ENCODE measurements around the gene ZFAND3. TPM values are rescaled to one million over a fixed set of nuclear protein-coding genes. Genes with fewer than 3 reads are reported as not detected.

ZFAND3 gene
- total and polyA plus RNA-seq, 2 donors (not counting 1 experiment from before 2014, with no cell fraction given) = 13.5 to 58.3 TPM

- ATAC-seq (ENCODE audit: low read depth) = no peak
- Histone ChIP-seq H2AFZ (ENCODE audit: insufficient read depth, low read depth, low read length, poor library complexity, severe bottlenecking) (no peak overlapping the region), H3K9me3 (ENCODE audit: control extremely low read depth in 1 of 3, control insufficient read depth in 2 of 3, insufficient read depth in 1 of 3, low read length in 2 of 3) (no peaks in the 10 kb centered on the region), H3K27ac (ENCODE audit: low read length in 2 of 2) (no peak overlapping the region), H3K4me1 (ENCODE audit: control insufficient read depth in 2 of 2, insufficient read depth in 2 of 2, low read length in 2 of 2) (peaks cover 3 to 38% of the 10 kb centered on the region in 2 donors), H3K36me3 (replicated peaks in 1 of 2; ENCODE audit: control extremely low read depth in 1 of 2, control insufficient read depth in 1 of 2, extremely low read depth in 1 of 2, insufficient read depth in 2 of 2, low read length in 1 of 2) (no peaks in the 10 kb centered on the region), H3K4me3 (ENCODE audit: control extremely low read depth in 1 of 5, extremely low read depth in 1 of 5, insufficient read depth in 1 of 5, low read depth in 2 of 5, low read length in 4 of 5) (no peak overlapping the region), H3K4me2 (replicated peaks; ENCODE audit: low read depth, low read length, poor library complexity, severe bottlenecking) (no peak overlapping the region), H3K79me2 (ENCODE audit: control insufficient read depth, insufficient read depth, low read length) (peaks cover 72% of the 10 kb centered on the region), H4K20me1 (ENCODE audit: control insufficient read depth, insufficient read depth, low read length, poor library complexity, severe bottlenecking) (peaks cover 58% of the 10 kb centered on the region), H3K27me3 (replicated peaks in 1 of 4; ENCODE audit: control extremely low read depth in 1 of 4, control insufficient read depth in 3 of 4, insufficient read depth in 4 of 4, low read length in 3 of 4) (no peaks in the 10 kb centered on the region), H3K9ac (ENCODE audit: low read length) (no peak overlapping the region)
- Mint-ChIP-seq H3K9me3 (ENCODE audit: insufficient read depth) (no peaks in the 10 kb centered on the region), H3K4me3 (no peak overlapping the region), H3K4me1 (peaks cover 52% of the 10 kb centered on the region), H3K27me3 (no peaks in the 10 kb centered on the region), H3K27ac (no peak overlapping the region)
- intact Hi-C loops (cut with micrococcal nuclease) = no loop called here
- CTCF ChIA-PET = no interaction called here
- DNase-seq = no peak
- TF ChIP-seq EZH2 (IDR thresholded peaks at IDR 0.05; ENCODE audit: borderline replicate concordance, insufficient read depth, low read depth, low read length, poor library complexity, severe bottlenecking) = no peak
- TF ChIP-seq CTCF (IDR thresholded peaks at IDR 0.05) = no peak
- POLR2A ChIA-PET = no interaction called here
These were observed 119.4 kb downstream of the ZFAND3 start for GRCh38 chr6:37938909-37939308.

- Mint-ChIP-seq H3K4me3 (no peak overlapping the region), H3K9me3 (ENCODE audit: insufficient read depth) (no peaks in the 10 kb centered on the region), H3K27me3 (no peaks in the 10 kb centered on the region), H3K27ac (no peak overlapping the region), H3K4me1 (peaks cover 62% of the 10 kb centered on the region)
- 100% methylated on average over 2 of the region's 3 CpGs for WGBS (ENCODE audit: insufficient coverage)
- Histone ChIP-seq H3K4me3 (ENCODE audit: control extremely low read depth in 1 of 5, extremely low read depth in 1 of 5, insufficient read depth in 1 of 5, low read depth in 2 of 5, low read length in 4 of 5) (no peak overlapping the region), H3K9me3 (ENCODE audit: control extremely low read depth in 1 of 3, control insufficient read depth in 2 of 3, insufficient read depth in 1 of 3, low read length in 2 of 3) (no peaks in the 10 kb centered on the region), H4K20me1 (ENCODE audit: control insufficient read depth, insufficient read depth, low read length, poor library complexity, severe bottlenecking) (peaks cover 64% of the 10 kb centered on the region), H3K27me3 (replicated peaks in 1 of 4; ENCODE audit: control extremely low read depth in 1 of 4, control insufficient read depth in 3 of 4, insufficient read depth in 4 of 4, low read length in 3 of 4) (no peaks in the 10 kb centered on the region), H3K27ac (ENCODE audit: low read length in 2 of 2) (no peak overlapping the region), H3K9ac (ENCODE audit: low read length) (no peak overlapping the region), H3K4me1 (ENCODE audit: control insufficient read depth in 2 of 2, insufficient read depth in 2 of 2, low read length in 2 of 2) (peaks cover 3 to 38% of the 10 kb centered on the region in 2 donors), H2AFZ (ENCODE audit: insufficient read depth, low read depth, low read length, poor library complexity, severe bottlenecking) (no peak overlapping the region), H3K36me3 (replicated peaks in 1 of 2; ENCODE audit: control extremely low read depth in 1 of 2, control insufficient read depth in 1 of 2, extremely low read depth in 1 of 2, insufficient read depth in 2 of 2, low read length in 1 of 2) (no peaks in the 10 kb centered on the region), H3K4me2 (replicated peaks; ENCODE audit: low read depth, low read length, poor library complexity, severe bottlenecking) (no peak overlapping the region), H3K79me2 (ENCODE audit: control insufficient read depth, insufficient read depth, low read length) (peaks cover 79% of the 10 kb centered on the region)
- ATAC-seq (ENCODE audit: low read depth) (no peak), DNase-seq (no peak)
- ChIA-PET CTCF (no interaction called here), POLR2A (no interaction called here)
- TF ChIP-seq CTCF (IDR thresholded peaks at IDR 0.05) (no peak), EZH2 (IDR thresholded peaks at IDR 0.05; ENCODE audit: borderline replicate concordance, insufficient read depth, low read depth, low read length, poor library complexity, severe bottlenecking) (no peak)
- intact Hi-C loops (cut with micrococcal nuclease) = loop anchor here (5.0 kb wide), 1 partner anchor 33 kb away; no protein-coding TSS in a partner anchor
These were observed 120.7 kb downstream of the ZFAND3 start for GRCh38 chr6:37940074-37940847.
